Fibroblast of lung (primary cell): Measurements from ENCODE around the gene PDIA2. TPM values are rescaled to one million over a fixed set of nuclear protein-coding genes. Genes with fewer than 3 reads are reported as not detected.

Experiments
- DNase-seq, 2 donors: peaks; one replicate each; pipeline versions ENCODE4 v3.0.0 to v3.0.0-alpha.2; 2010; ENCODE audit warnings: low read depth in 2 of 2
- H2AFZ ChIP-seq: 2 replicates; pipeline ENCODE4 v1.5.1; 2012; ENCODE audit warnings: low read length, control low read depth, inconsistent platforms
- H3K27ac ChIP-seq: 2 replicates; pipeline ENCODE4 v1.5.1; 2011; ENCODE audit warnings: low read length, control low read depth; ENCODE audit not compliant: insufficient read depth
- H3K27me3 ChIP-seq: 2 replicates; pipeline ENCODE4 v1.5.1; 2011; ENCODE audit warnings: mild to moderate bottlenecking, low read length; ENCODE audit not compliant: control insufficient read depth, insufficient read depth
- H3K36me3 ChIP-seq: 2 replicates; pipeline ENCODE4 v1.5.1; 2011; ENCODE audit warnings: low read length; ENCODE audit not compliant: control insufficient read depth, insufficient read depth
- H3K4me1 ChIP-seq: 2 replicates; pipeline ENCODE4 v1.5.1; 2011; ENCODE audit warnings: low read length; ENCODE audit not compliant: control insufficient read depth, insufficient read depth; ENCODE audit errors: extremely low read depth
- H3K4me2 ChIP-seq: 2 replicates; pipeline ENCODE4 v1.5.1; 2011; ENCODE audit warnings: low read length, control low read depth; ENCODE audit not compliant: insufficient read depth; ENCODE audit errors: extremely low read depth
- H3K4me3 ChIP-seq, 4 experiments: fragments of 200-600 bp in 1 of 4; sonication (generic) in 1 of 4; replicated peaks in 1 of 4; 2 replicates each; pipeline ENCODE4 v1.5.1; 2011 to 2016; ENCODE audit warnings: low read length in 4 of 4, low read depth in 3 of 4, mild to moderate bottlenecking in 3 of 4, control low read depth in 2 of 4, inconsistent platforms in 1 of 4, mixed read lengths in 1 of 4; ENCODE audit not compliant: insufficient read depth in 1 of 4; ENCODE audit errors: control extremely low read depth in 1 of 4
- H3K79me2 ChIP-seq: 2 replicates; pipeline ENCODE4 v1.5.1; 2012; ENCODE audit warnings: mild to moderate bottlenecking, low read length, inconsistent platforms; ENCODE audit not compliant: control insufficient read depth, insufficient read depth
- H3K9ac ChIP-seq: 2 replicates; pipeline ENCODE4 v1.5.1; 2011; ENCODE audit warnings: mild to moderate bottlenecking, low read length, control low read depth; ENCODE audit not compliant: insufficient read depth
- H3K9me3 ChIP-seq: 2 replicates; pipeline ENCODE4 v1.5.1; 2012; ENCODE audit warnings: low read depth, low read length; ENCODE audit not compliant: control insufficient read depth, insufficient read depth
- H4K20me1 ChIP-seq: 2 replicates; pipeline ENCODE4 v1.5.1; 2011; ENCODE audit warnings: low read length; ENCODE audit not compliant: control insufficient read depth, insufficient read depth; ENCODE audit errors: extremely low read depth
- EZH2 ChIP-seq: IDR thresholded peaks from 2 replicates; pipeline ENCODE4 v1.5.1; 2012; ENCODE audit warnings: low read length, control low read depth, mild to moderate bottlenecking; ENCODE audit errors: missing control alignments
- polyA plus RNA-seq, 2 donors: library from polyadenylated mRNA; depleted of rRNA in 1 of 2; stranded (reverse) in 1 of 2; unstranded in 1 of 2; fragments of >200 nt; gene quantifications; 2 replicates each; pipeline ENCODE4 v1.2.1, GENCODE V29; 2011 to 2012; ENCODE audit warnings: missing spikeins in 1 of 2
- total RNA-seq: library from RNA; depleted of rRNA; stranded (reverse); fragments of >200 nt; gene quantifications from 2 replicates; pipeline ENCODE4 v1.2.1, GENCODE V29; 2014
- TF ChIP-seq, protein P1 (sequence below), 2 donors: IDR thresholded peaks in 1 of 2; conservative IDR thresholded peaks in 1 of 2; 1 replicate in 1 of 2; 2 replicates in 1 of 2; pipeline ENCODE4 v1.5.1; 2011 to 2012; ENCODE audit warnings: low read length in 2 of 2, control low read depth in 1 of 2, inconsistent platforms in 1 of 2, low read depth in 1 of 2, mild to moderate bottlenecking in 1 of 2

Gene PDIA2
- total and polyA plus RNA-seq, 2 donors (not counting 1 experiment from before 2014, with no cell fraction given): 0.06 to 0.33 TPM

DNA sequence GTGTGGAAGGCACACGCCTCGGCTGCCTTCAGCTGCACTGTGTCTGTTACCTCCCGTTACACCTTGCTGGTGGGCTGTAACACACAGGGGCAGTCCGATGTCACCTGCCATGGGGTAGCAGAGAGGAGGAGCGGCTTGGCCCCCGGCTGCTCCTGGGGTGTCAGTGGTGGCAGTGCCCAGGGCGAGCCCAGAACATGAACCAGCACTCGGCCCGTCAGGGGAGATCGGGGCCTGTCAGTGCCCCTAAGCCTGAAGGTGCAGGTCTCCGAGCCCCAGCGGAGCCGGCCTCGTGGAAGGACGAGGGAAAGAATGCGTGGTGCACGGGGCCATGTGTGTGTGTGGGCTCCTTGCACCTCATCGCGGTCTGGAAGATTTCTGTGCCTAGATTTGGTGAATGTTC is 22.6 kb upstream of the PDIA2 start:
- Histone ChIP-seq H3K27me3 (no peaks in the 10 kb centered on the region), H3K9ac (no peak overlapping the region), H3K4me3 (no peak overlapping the region), H3K4me2 (no peak overlapping the region), H3K4me1 (no peaks in the 10 kb centered on the region), H4K20me1 (no peaks in the 10 kb centered on the region), H2AFZ (no peak overlapping the region), H3K79me2 (no peaks in the 10 kb centered on the region), H3K9me3 (no peaks in the 10 kb centered on the region), H3K36me3 (peaks cover 6% of the 10 kb centered on the region), H3K27ac (no peak overlapping the region)
- no peak for DNase-seq
- TF ChIP-seq, protein P1, sequence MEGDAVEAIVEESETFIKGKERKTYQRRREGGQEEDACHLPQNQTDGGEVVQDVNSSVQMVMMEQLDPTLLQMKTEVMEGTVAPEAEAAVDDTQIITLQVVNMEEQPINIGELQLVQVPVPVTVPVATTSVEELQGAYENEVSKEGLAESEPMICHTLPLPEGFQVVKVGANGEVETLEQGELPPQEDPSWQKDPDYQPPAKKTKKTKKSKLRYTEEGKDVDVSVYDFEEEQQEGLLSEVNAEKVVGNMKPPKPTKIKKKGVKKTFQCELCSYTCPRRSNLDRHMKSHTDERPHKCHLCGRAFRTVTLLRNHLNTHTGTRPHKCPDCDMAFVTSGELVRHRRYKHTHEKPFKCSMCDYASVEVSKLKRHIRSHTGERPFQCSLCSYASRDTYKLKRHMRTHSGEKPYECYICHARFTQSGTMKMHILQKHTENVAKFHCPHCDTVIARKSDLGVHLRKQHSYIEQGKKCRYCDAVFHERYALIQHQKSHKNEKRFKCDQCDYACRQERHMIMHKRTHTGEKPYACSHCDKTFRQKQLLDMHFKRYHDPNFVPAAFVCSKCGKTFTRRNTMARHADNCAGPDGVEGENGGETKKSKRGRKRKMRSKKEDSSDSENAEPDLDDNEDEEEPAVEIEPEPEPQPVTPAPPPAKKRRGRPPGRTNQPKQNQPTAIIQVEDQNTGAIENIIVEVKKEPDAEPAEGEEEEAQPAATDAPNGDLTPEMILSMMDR (conservative IDR thresholded peaks at IDR 0.05 in 1 of 2, IDR thresholded peaks at IDR 0.05 in 1 of 2; ENCODE audit: low read depth in 1 of 2, low read length in 2 of 2): no peak
- TF ChIP-seq EZH2: no peak

- no peak for DNase-seq
- Histone ChIP-seq H3K4me1 (no peaks in the 10 kb centered on the region), H3K27me3 (no peaks in the 10 kb centered on the region), H3K4me2 (no peak overlapping the region), H3K9ac (no peak overlapping the region), H3K79me2 (no peaks in the 10 kb centered on the region), H4K20me1 (no peaks in the 10 kb centered on the region), H3K36me3 (peaks cover 6% of the 10 kb centered on the region), H3K9me3 (no peaks in the 10 kb centered on the region), H3K27ac (no peak overlapping the region), H3K4me3 (no peak overlapping the region), H2AFZ (no peak overlapping the region)
- no peak for TF ChIP-seq EZH2
- TF ChIP-seq, protein P1 (conservative IDR thresholded peaks at IDR 0.05 in 1 of 2, IDR thresholded peaks at IDR 0.05 in 1 of 2; ENCODE audit: low read depth in 1 of 2, low read length in 2 of 2): no peak
These were observed 21.8 kb upstream of the PDIA2 start for GRCh38 chr16:261031-261691.

GRCh38 chr16:262121-262745 is 20.7 kb upstream of the PDIA2 start:
- Histone ChIP-seq H3K27ac (no peak overlapping the region), H4K20me1 (no peaks in the 10 kb centered on the region), H3K9me3 (no peaks in the 10 kb centered on the region), H3K4me2 (no peak overlapping the region), H3K4me1 (no peaks in the 10 kb centered on the region), H3K4me3 (no peak overlapping the region), H3K79me2 (no peaks in the 10 kb centered on the region), H3K27me3 (no peaks in the 10 kb centered on the region), H3K36me3 (peaks cover 6% of the 10 kb centered on the region), H3K9ac (no peak overlapping the region), H2AFZ (no peak overlapping the region)
- TF ChIP-seq, protein P1 (conservative IDR thresholded peaks at IDR 0.05 in 1 of 2, IDR thresholded peaks at IDR 0.05 in 1 of 2; ENCODE audit: low read depth in 1 of 2, low read length in 2 of 2): no peak
- no peak for TF ChIP-seq EZH2
- no peak for DNase-seq
